ENCODE measurements around the gene GPR68. TPM values are rescaled to one million over a fixed set of nuclear protein-coding genes. Genes with fewer than 3 reads are reported as not detected.

Gene GPR68
- polyA plus RNA-seq, 2 of the 4 experiments (the other 2 are of a cell fraction) = 0.09 TPM

GRCh38 chr14:91235841-91236240, 8.7 kb downstream of the GPR68 start:
- no peak for DNase-seq (ENCODE audit: low read depth in 1 of 2, low spot score in 1 of 2)
- Histone ChIP-seq H3K9me3 (no peaks in the 10 kb centered on the region; the same call in 2 of the 3 replicates), H3K27ac (no peak overlapping the region), H3K4me2 (no peak overlapping the region), H3K4me1 (no peaks in the 10 kb centered on the region), H3K4me3 (no peak overlapping the region)
- ChIA-PET CTCF (interaction anchor here (0.6 to 1.2 kb wide), 2 partner anchors 333 to 477 kb away, joined by 3 to 4 read pairs; no protein-coding TSS in a partner anchor), POLR2A (no interaction called here)
- ATAC-seq = no peak
- TF ChIP-seq CTCF (IDR thresholded peaks at IDR 0.05) (no peak), ZC3H11A (IDR thresholded peaks at IDR 0.05) (no peak), EHMT2 (IDR thresholded peaks at IDR 0.05; ENCODE audit: low read depth) (no peak), PBX3 (IDR thresholded peaks at IDR 0.05) (no peak), FOSL2 (IDR thresholded peaks at IDR 0.05) (no peak), FOSL2 (CRISPR knock-in tag; IDR thresholded peaks at IDR 0.05) (no peak)
- 86% methylated on average over 7 of the region's 7 CpGs for WGBS (ENCODE audit: missing lambda C conversion rate)
- no peak for FAIRE-seq

GRCh38 chr14:91234791-91235114, 9.8 kb downstream of the GPR68 start:
- Histone ChIP-seq H3K4me3 (no peak overlapping the region), H3K9me3 (no peaks in the 10 kb centered on the region; the same call in 2 of the 3 replicates), H3K4me1 (no peaks in the 10 kb centered on the region), H3K27ac (no peak overlapping the region), H3K4me2 (no peak overlapping the region)
- POLR2A ChIA-PET = no interaction called here
- CTCF ChIA-PET = interaction anchor here (0.6 to 1.2 kb wide), 2 partner anchors 94 to 332 kb away, joined by 3 read pairs; no protein-coding TSS in a partner anchor
- TF ChIP-seq EP300 (IDR thresholded peaks at IDR 0.05) = no peak
- no peak for TF ChIP-seq HDAC2 (IDR thresholded peaks at IDR 0.05)
- no peak for TF ChIP-seq MAX (IDR thresholded peaks at IDR 0.05)
- no peak for TF ChIP-seq BCL3 (IDR thresholded peaks at IDR 0.05)
- no peak for TF ChIP-seq HOXB5 (CRISPR knock-in tag; IDR thresholded peaks at IDR 0.05)
- TF ChIP-seq ESRRA (IDR thresholded peaks at IDR 0.05; ENCODE audit: borderline replicate concordance, low read length) = no peak
- TF ChIP-seq EHF (CRISPR knock-in tag; IDR thresholded peaks at IDR 0.05) = no peak
- TF ChIP-seq PBX3 (IDR thresholded peaks at IDR 0.05) = no peak
- TF ChIP-seq MYC (IDR thresholded peaks at IDR 0.05; ENCODE audit: borderline replicate concordance, low read length) = no peak
- TF ChIP-seq ZC3H11A (IDR thresholded peaks at IDR 0.05) = no peak
- no peak for TF ChIP-seq BHLHE40 (IDR thresholded peaks at IDR 0.05; ENCODE audit: low read depth, low read length)
- no peak for TF ChIP-seq HOXA7 (CRISPR knock-in tag; IDR thresholded peaks at IDR 0.05)
- TF ChIP-seq GATA3 (IDR thresholded peaks at IDR 0.05; ENCODE audit: borderline replicate concordance) = no peak
- no peak for TF ChIP-seq CBX2 (IDR thresholded peaks at IDR 0.05; ENCODE audit: borderline replicate concordance, low read depth)
- no peak for TF ChIP-seq USF2 (IDR thresholded peaks at IDR 0.05)
- no peak for TF ChIP-seq RAD21 (conservative IDR thresholded peaks at IDR 0.05 in 1 of 2, IDR thresholded peaks at IDR 0.05 in 1 of 2)
- no peak for TF ChIP-seq FOSB (CRISPR knock-in tag; IDR thresholded peaks at IDR 0.05)
- no peak for TF ChIP-seq ELK1 (IDR thresholded peaks at IDR 0.05; ENCODE audit: low read depth, low read length)
- TF ChIP-seq FOXS1 (CRISPR knock-in tag; IDR thresholded peaks at IDR 0.05) = no peak
- TF ChIP-seq NPAS2 (CRISPR knock-in tag; IDR thresholded peaks at IDR 0.05; ENCODE audit: borderline replicate concordance) = no peak
- ATAC-seq (no peak), DNase-seq (ENCODE audit: low read depth in 1 of 2, low spot score in 1 of 2) (no peak), FAIRE-seq (no peak)
- WGBS (ENCODE audit: missing lambda C conversion rate) = 89% methylated on average over 15 of the region's 16 CpGs
